Progenitor cell of endocrine pancreas (in vitro differentiated cells): Measurements from ENCODE around the gene SLAIN1. TPM values are rescaled to one million over a fixed set of nuclear protein-coding genes. Genes with fewer than 3 reads are reported as not detected.

Experiments used
- DNase-seq: peaks from one replicate; pipeline ENCODE4 v3.0.0; 2021; ENCODE audit warnings: low spot score; ENCODE audit not compliant: unreplicated experiment
- H3K27ac Mint-ChIP-seq: 2 replicates; pipeline ENCODE4 v1.8.0; 2021; ENCODE audit warnings: mild to moderate bottlenecking, moderate library complexity, mixed read lengths
- H3K27me3 Mint-ChIP-seq: 2 replicates; pipeline ENCODE4 v1.8.0; 2021; ENCODE audit warnings: mixed read lengths
- H3K36me3 Mint-ChIP-seq: 2 replicates; pipeline ENCODE4 v1.8.0; 2022; ENCODE audit warnings: mixed read lengths; ENCODE audit not compliant: insufficient read depth
- H3K4me1 Mint-ChIP-seq: 2 replicates; pipeline ENCODE4 v1.8.0; 2021; ENCODE audit warnings: low read depth, mixed read lengths
- H3K4me3 Mint-ChIP-seq: 2 replicates; pipeline ENCODE4 v1.8.0; 2021; ENCODE audit warnings: low read depth, mild to moderate bottlenecking, moderate library complexity, mixed read lengths
- H3K9me3 Mint-ChIP-seq: 2 replicates; pipeline ENCODE4 v1.8.0; 2021; ENCODE audit warnings: low read depth, mixed read lengths
- CTCF ChIP-seq: fragments of 200-600 bp; sonication (generic); IDR thresholded peaks from one replicate; pipeline ENCODE4 v1.5.0; 2021; ENCODE audit warnings: antibody characterized with exemption, mild to moderate bottlenecking; ENCODE audit not compliant: unreplicated experiment
- microRNA-seq: library from miRNA; unstranded; fragments of <30 nt; microRNA quantifications from one replicate; pipeline ENCODE4 v1.1.0, GENCODE V29; 2020; ENCODE audit warnings: borderline number of aligned reads; ENCODE audit not compliant: unreplicated experiment
- total RNA-seq: library from RNA; stranded (reverse); gene quantifications from 2 replicates; pipeline ENCODE4 v1.2.1, GENCODE V29; 2021

The SLAIN1 gene
- total RNA-seq, 1 donor from 2014 or later: 46.3 TPM

GRCh38 chr13:77807431-77808135 is 110.1 kb downstream of the SLAIN1 start:
- Mint-ChIP-seq H3K36me3 (no peaks in the 10 kb centered on the region), H3K4me3 (no peak overlapping the region), H3K27me3 (no peaks in the 10 kb centered on the region), H3K4me1 (no peaks in the 10 kb centered on the region), H3K9me3 (peaks cover 7% of the 10 kb centered on the region), H3K27ac (no peak overlapping the region)
- no peak for DNase-seq
- no peak for TF ChIP-seq CTCF

GRCh38 chr13:77810430-77810829 is 112.9 kb downstream of the SLAIN1 start:
- H3K27ac Mint-ChIP-seq: no peak overlapping the region
- H3K9me3 Mint-ChIP-seq: peaks cover 1% of the 10 kb centered on the region
- peak; percentile 12 for TF ChIP-seq CTCF
- no peaks in the 10 kb centered on the region for H3K27me3 Mint-ChIP-seq
- H3K4me3 Mint-ChIP-seq: no peak overlapping the region
- no peak for DNase-seq
- H3K36me3 Mint-ChIP-seq: no peaks in the 10 kb centered on the region
- no peaks in the 10 kb centered on the region for H3K4me1 Mint-ChIP-seq

- no peak for TF ChIP-seq CTCF
- Mint-ChIP-seq H3K27ac (no peak overlapping the region), H3K9me3 (no peaks in the 10 kb centered on the region), H3K4me3 (no peak overlapping the region), H3K27me3 (no peaks in the 10 kb centered on the region), H3K4me1 (no peaks in the 10 kb centered on the region), H3K36me3 (no peaks in the 10 kb centered on the region)
- DNase-seq: no peak
Observed at GRCh38 chr13:77810878-77811277, 113.4 kb downstream of the SLAIN1 start.

- H3K27me3 Mint-ChIP-seq: no peaks in the 10 kb centered on the region
Observed at GRCh38 chr13:77811381-77811780, 113.9 kb downstream of the SLAIN1 start.

GRCh38 chr13:77811981-77812380 is 114.5 kb downstream of the SLAIN1 start:
- TF ChIP-seq CTCF: no peak
- Mint-ChIP-seq H3K36me3 (no peaks in the 10 kb centered on the region), H3K27ac (no peak overlapping the region), H3K9me3 (no peaks in the 10 kb centered on the region), H3K4me1 (no peaks in the 10 kb centered on the region), H3K4me3 (no peak overlapping the region), H3K27me3 (no peaks in the 10 kb centered on the region)
- no peak for DNase-seq

More at GRCh38 chr13:77811381-77811780, 113.9 kb downstream of the SLAIN1 start:
- H3K27ac Mint-ChIP-seq: no peak overlapping the region
- no peak overlapping the region for H3K4me3 Mint-ChIP-seq
- H3K9me3 Mint-ChIP-seq: no peaks in the 10 kb centered on the region
- no peaks in the 10 kb centered on the region for H3K4me1 Mint-ChIP-seq
- H3K36me3 Mint-ChIP-seq: no peaks in the 10 kb centered on the region
- no peak for DNase-seq
- no peak for TF ChIP-seq CTCF

Small RNAs within 50 kb of the gene (microRNA-seq; reads per million reads assigned to microRNA genes)
- gene MIR3665: not detected

Other genes with a start within 250 kb of the SLAIN1 start
- not detected in 2 replicates for gene SCEL, start 162.0 kb upstream of the SLAIN1 start, total RNA-seq
- gene EDNRB, start 221.1 kb downstream of the SLAIN1 start, total RNA-seq: 0.38 and 1.0 TPM in 2 replicates